HG02973 (cell line): Measurements from ENCODE around the gene TTLL11.

Source experiments
- ATAC-seq: cut with Tn5 transposase; IDR thresholded peaks from one replicate; pipeline ENCODE4 v1.9.1; 2021; ENCODE audit warnings: moderate library complexity; ENCODE audit not compliant: unreplicated experiment

The TTLL11 gene

GRCh38 chr9:121887553-121888437 is 205.3 kb downstream of the TTLL11 start:
- no peak for ATAC-seq

GRCh38 chr9:121886759-121887485 is 206.2 kb downstream of the TTLL11 start:
- no peak for ATAC-seq

GRCh38 chr9:121885345-121885901 is 207.7 kb downstream of the TTLL11 start:
- no peak for ATAC-seq

- ATAC-seq: no peak
Measured at GRCh38 chr9:121884057-121884541, 209.0 kb downstream of the TTLL11 start.

GRCh38 chr9:121883281-121884056 is 209.6 kb downstream of the TTLL11 start:
- no peak for ATAC-seq

GRCh38 chr9:121881920-121882500 is 211.1 kb downstream of the TTLL11 start:
- no peak for ATAC-seq

GRCh38 chr9:121880343-121880898 is 212.7 kb downstream of the TTLL11 start:
- ATAC-seq: no peak

GRCh38 chr9:121878271-121878822 is 214.8 kb downstream of the TTLL11 start:
- no peak for ATAC-seq

GRCh38 chr9:121876658-121877271 is 216.3 kb downstream of the TTLL11 start:
- ATAC-seq: no peak

- ATAC-seq: no peak
Measured at GRCh38 chr9:121876255-121876654, 216.9 kb downstream of the TTLL11 start.

- ATAC-seq: no peak
Measured at GRCh38 chr9:121874524-121874923, 218.6 kb downstream of the TTLL11 start.

GRCh38 chr9:121871431-121872025 is 221.6 kb downstream of the TTLL11 start:
- ATAC-seq: no peak

GRCh38 chr9:121870271-121870670 is 222.8 kb downstream of the TTLL11 start:
- no peak for ATAC-seq

GRCh38 chr9:121868626-121869025 is 224.5 kb downstream of the TTLL11 start:
- ATAC-seq: no peak

- no peak for ATAC-seq
Measured at GRCh38 chr9:121866927-121867326, 226.2 kb downstream of the TTLL11 start.

GRCh38 chr9:121865884-121866283 is 227.2 kb downstream of the TTLL11 start:
- ATAC-seq: no peak

- no peak for ATAC-seq
Measured at GRCh38 chr9:121865060-121865459, 228.0 kb downstream of the TTLL11 start.

- ATAC-seq: no peak
Measured at GRCh38 chr9:121863955-121864354, 229.2 kb downstream of the TTLL11 start.
